Measurements from ENCODE around the gene CPNE8. TPM values are rescaled to one million over a fixed set of nuclear protein-coding genes. Genes with fewer than 3 reads are reported as not detected.

Gene CPNE8
- 14.4 and 14.5 TPM in 2 replicates for total RNA-seq (2014; rRNA removed; shearing (Covaris generic))

- DNase-seq (ENCODE audit: low read depth): peak; percentile 81
These were observed at the start of gene CPNE8 for GRCh38 chr12:38905480-38906351. TSS of gene CPNE8 (minus strand) at chr12:38905591. CDS start at chr12:38905534, 57 bp downstream.

- DNase-seq (ENCODE audit: low read depth): no peak
These were observed 49.0 kb upstream of the CPNE8 start for GRCh38 chr12:38954238-38954873.

GRCh38 chr12:38949363-38949762 lies 44.0 kb upstream of the CPNE8 start:
- no peak for DNase-seq (ENCODE audit: low read depth)

GRCh38 chr12:38934686-38935085 lies 29.3 kb upstream of the CPNE8 start:
- no peak for DNase-seq (ENCODE audit: low read depth)

- DNase-seq (ENCODE audit: low read depth): no peak
These were observed 28.7 kb upstream of the CPNE8 start for GRCh38 chr12:38934078-38934584.

DNA sequence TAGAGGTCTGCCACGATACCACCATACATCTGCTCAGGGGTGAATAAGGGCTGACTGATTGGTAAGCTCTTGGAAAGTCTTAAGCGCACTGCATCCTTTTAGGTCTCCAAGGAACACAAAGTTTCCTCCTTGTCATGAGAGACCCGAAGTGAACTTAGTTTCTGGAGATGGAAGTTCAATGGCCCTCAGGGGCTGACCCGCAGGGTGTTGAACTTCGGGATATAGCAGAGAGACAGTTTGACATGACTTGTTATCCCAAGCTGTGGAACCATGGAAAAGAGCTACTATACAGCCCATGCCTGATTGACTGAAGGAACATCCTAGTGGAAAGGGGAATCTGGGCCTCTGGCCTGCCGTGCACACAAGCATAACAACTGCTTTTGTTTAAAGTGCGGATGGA lies 26.9 kb upstream of the CPNE8 start:
- no peak for DNase-seq (ENCODE audit: low read depth)

DNA sequence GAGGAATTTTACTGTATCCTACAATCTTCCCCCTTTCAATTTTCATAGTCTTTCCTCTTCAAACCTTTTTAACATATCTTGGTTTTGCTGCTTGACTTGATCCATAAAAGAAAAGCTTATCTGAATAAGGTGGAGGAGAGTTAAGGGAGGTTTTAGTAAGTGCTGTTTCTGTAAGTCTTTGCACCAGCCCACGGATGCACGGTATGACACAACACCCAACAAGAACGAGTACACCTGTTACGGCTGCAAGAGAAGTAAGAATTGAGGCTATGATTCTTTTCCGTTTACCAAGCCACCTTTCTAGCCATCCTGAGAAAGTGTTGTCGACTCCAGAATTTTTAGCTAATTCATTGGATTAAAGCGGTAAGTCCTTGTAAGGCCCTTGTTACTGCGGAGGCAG lies 26.1 kb upstream of the CPNE8 start:
- DNase-seq (ENCODE audit: low read depth): no peak

DNA sequence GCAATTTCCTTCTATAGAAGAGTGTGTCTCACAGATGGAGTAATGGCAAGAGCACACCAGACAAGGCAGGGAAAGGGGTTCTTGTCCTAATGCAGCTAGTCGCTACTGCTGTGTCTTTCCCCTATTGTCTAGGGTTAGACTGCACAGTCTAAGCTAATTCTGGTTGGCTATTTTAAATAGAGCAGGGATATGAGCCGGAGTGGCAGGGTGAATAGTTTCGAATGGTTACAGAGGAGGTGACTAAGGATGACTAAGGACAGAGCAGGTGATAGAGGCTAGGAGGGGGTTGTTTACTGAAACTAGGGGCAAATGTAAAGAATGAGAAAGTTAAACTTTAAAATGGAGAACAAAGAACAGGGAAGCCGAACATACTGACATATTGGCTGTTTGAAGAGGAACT lies 25.6 kb upstream of the CPNE8 start:
- DNase-seq (ENCODE audit: low read depth): no peak

- no peak for DNase-seq (ENCODE audit: low read depth)
These were observed 21.1 kb upstream of the CPNE8 start for GRCh38 chr12:38926501-38926900.

DNA sequence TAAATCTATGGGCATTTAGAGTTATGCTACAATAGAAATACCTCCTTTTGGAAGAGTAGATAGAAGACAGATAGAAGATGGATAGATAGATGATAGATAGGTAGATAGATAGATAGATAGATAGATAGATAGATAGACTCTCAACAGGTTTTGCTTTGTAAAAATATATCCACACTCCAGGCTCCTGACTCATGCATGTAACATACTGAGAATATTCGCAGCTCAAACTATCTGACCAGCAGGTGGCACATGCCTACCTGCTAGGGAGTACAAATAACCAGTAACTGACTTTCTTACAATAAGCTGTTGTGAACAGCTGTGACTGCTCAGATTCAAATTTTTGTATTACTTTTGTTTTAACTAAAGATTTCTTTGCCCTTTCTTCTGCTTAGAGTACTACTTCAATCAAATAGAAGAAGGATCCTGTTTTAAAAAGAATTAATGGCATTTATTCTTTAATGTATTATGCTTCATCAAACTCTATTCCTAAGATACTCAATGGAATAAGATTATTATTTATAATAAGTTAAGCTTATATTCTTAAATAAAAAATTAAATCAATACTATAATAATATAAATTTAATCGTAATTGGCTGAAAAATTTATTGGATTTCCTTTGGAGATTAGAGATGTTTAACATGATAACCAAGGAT lies 15.8 kb upstream of the CPNE8 start:
- peak; percentile 52 for DNase-seq (ENCODE audit: low read depth)

GRCh38 chr12:38919191-38919590 lies 13.8 kb upstream of the CPNE8 start:
- peak; percentile 31 for DNase-seq (ENCODE audit: low read depth)

DNA sequence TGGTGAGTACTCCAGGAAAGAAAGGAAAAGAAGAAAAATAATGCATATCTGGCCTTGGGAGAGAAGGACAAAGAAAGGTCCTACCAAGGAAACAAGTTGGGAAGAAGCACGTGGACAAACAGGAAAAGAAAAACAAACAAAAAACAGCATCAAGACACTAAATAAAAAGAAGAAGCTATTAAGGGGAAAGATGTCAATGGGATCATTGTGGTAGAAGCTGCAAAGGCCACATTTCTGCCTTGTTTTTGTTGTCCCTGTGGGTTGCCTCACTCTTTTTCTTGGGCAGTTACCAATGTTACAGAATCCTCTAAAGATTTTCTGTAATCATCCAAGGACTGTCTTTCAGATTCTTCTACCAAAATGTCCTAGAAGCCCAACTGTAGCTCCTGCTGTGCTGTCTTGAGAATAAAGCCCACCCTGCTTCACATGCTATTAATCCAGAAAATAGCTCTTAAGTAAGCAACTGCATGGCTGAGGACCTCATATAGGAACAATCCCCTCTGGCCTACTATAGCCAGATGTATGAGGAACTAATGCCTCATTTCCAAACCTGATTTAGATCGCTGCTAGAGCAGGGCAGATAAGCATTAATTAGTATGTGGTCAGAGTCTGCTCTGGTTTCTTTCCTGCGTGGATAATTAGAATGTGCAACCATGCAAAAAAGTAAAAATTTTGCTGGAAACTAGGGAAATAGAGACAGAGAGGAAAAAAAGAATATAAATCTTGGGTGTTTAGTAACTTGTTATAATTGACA lies 10.2 kb upstream of the CPNE8 start:
- no peak for DNase-seq (ENCODE audit: low read depth)

- DNase-seq (ENCODE audit: low read depth): no peak
These were observed 6.7 kb upstream of the CPNE8 start for GRCh38 chr12:38912116-38912515.

DNA sequence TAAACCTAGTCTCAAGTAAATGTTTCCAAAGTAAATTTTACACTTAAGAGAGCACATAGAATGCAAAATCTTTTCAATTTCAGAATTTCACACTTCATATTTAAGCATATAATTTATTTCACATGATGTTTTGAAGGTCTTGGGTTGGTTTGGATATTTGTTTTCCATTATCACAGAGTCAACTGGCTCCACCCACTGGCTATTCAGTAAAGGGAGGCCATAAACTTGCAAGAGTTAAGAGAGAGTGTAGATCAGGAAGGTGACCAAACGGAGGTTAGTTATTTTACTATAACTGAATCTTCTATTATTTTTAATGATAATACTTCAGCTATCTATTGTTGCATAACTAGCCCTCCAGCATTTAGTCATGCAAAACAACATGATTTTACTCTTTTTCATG lies 6.2 kb upstream of the CPNE8 start:
- DNase-seq (ENCODE audit: low read depth): no peak

GRCh38 chr12:38907201-38907923 lies 2.0 kb upstream of the CPNE8 start:
- DNase-seq (ENCODE audit: low read depth): no peak

DNA sequence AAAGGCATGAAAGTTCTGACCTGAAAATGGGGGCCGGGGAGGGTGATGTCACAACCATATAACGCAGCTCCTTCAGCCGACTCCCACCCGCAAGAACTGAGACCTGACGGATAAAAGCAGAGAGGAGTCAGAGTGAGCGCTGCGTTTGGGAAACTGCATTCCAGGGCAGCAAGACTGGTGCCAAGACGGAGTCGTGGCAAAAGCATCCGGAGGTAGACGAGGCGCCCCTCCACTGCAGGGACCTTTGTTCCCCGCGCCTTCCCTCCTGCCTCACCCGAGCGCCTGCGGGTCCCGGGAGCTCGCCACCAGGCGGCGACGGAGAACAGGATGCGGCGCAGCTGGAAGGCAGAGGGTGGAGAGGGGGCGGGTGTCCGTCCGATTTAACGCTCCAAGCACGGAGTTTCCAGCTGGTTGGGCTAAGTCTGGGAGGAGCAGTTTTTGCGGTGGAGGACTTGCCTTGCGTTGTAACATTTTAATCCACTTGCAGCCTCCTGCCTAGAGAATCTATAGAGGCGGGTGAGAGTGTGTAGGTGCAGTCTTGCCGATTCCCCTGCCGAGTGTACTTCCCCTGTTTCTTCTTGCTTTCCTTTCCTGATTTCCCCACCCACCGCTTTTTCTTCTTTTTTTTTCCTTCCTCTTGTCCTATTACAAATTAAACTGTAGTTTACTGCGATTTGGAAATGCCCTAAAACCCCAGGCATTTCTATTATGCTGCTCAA lies 1.2 kb upstream of the CPNE8 start:
- DNase-seq (ENCODE audit: low read depth): peak; percentile 87

DNA sequence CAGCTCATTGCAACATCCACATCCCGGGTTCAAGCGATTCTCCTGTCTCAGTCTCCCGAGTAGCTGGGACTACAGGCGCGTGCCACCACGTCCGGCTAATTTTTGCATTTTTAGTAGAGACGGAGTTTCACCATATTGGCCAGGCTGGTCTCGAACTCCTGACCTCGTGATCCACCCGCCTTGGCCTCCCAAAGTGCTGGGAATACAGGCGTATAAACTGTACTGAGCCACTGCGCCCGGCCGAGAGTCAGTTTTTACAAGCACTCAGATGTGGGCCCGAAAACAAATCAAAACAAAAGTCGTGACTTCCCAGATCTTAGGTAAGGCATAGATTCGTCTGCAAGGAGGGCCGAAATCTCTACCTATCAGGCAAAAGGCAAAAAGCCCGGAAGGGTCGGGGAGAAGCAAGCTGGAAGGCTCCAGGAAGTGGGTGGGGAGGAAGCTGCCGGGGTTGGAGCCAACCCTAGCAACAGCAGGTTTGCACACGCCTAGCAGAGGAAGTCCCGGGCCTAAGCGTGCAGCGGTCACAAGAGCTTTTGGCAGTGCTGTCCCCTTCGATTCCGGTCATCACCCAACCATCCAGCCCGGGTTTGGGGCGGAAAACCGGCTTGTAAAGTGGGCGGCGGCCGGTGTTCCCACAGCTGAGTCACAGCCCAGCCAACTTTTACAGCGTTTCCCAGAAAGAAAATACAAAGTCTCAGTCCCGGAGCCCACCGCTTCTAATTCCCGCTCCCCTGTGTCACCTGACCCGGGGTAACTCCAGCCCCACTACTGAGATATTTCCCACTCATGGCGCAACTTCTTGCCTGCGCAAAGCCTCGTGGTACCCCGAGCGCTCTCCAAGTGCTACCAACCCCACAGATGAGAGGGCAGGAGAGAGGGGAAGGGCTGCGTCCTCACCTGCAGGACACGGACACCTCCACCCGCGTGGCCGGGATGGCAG lies 583 bp downstream of the CPNE8 start:
- DNase-seq (ENCODE audit: low read depth): peak; percentile 94

DNA sequence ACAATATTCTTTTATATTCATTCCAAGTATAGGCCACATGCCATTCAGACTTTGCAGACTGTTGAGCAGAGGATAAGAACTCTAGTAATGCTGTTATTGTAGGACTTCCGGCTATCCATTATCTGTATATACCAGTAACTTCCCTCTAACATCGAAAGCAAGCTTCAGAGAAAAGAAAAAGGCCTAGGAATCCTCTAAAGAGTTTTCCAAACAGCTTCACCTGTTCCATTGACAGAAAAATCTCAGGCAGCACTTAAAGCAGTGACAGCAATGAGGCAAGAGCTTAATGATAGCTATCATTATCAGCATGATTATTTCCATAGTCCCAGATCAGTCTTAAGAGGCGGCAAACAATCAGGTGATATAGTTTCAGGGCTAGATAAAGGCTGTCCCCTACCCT lies 1.8 kb downstream of the CPNE8 start:
- DNase-seq (ENCODE audit: low read depth): no peak

GRCh38 chr12:38898001-38898684 lies 7.2 kb downstream of the CPNE8 start:
- peak; percentile 34 for DNase-seq (ENCODE audit: low read depth)
